Heart left ventricle (tissue), 16 donors: ENCODE results near the gene HLA-C. TPM values are rescaled to one million over a fixed set of nuclear protein-coding genes. Genes with fewer than 3 reads are reported as not detected.
"Not testable (repeated sequence)": the region's sequence is repeated elsewhere in the genome, so short reads cannot be mapped to it uniquely, and the experiment has no call there.

Experiments used
- ATAC-seq, 4 donors: fragments of 200-7000 bp; cut with Tn5 transposase; one replicate each; pipeline ENCODE4 v1.9.1; 2020 to 2022; ENCODE audit warnings: moderate library complexity in 4 of 4, mild to moderate bottlenecking in 3 of 4, moderate number of reproducible peaks in 1 of 4
- DNase-seq, 5 donors: peaks; one replicate each; pipeline ENCODE4 v3.0.0-alpha.2; 2020
- H3K27ac ChIP-seq, 12 donors: fragments of 200-600 bp; sonication (generic) in 4 of 12; one replicate each; pipeline versions ENCODE4 v1.5.0 to v1.8.0; 2016 to 2022; ENCODE audit warnings: mild to moderate bottlenecking in 2 of 12
- H3K27me3 ChIP-seq, 9 donors: fragments of 200-600 bp; sonication (generic) in 2 of 9; one replicate each; pipeline versions ENCODE4 v1.5.1 to v1.8.0; 2016 to 2022; ENCODE audit warnings: mild to moderate bottlenecking in 3 of 9
- H3K36me3 ChIP-seq, 9 donors: fragments of 200-600 bp; sonication (generic) in 2 of 9; one replicate each; pipeline versions ENCODE4 v1.5.0 to v1.8.0; 2018 to 2022; ENCODE audit warnings: mild to moderate bottlenecking in 2 of 9
- H3K4me1 ChIP-seq, 12 donors: fragments of 200-600 bp; sonication (generic) in 4 of 12; one replicate each; pipeline versions ENCODE4 v1.5.0 to v1.8.0; 2016 to 2022; ENCODE audit warnings: mild to moderate bottlenecking in 3 of 12
- H3K4me3 ChIP-seq, 12 donors: fragments of 200-600 bp; sonication (generic) in 4 of 12; one replicate each; pipeline versions ENCODE4 v1.5.0 to v1.8.0; 2017 to 2022; ENCODE audit warnings: mild to moderate bottlenecking in 9 of 12, moderate library complexity in 4 of 12
- H3K9me3 ChIP-seq, 12 donors: fragments of 200-600 bp; sonication (generic) in 4 of 12; one replicate each; pipeline versions ENCODE4 v1.5.0 to v1.8.0; 2016 to 2022; ENCODE audit warnings: mild to moderate bottlenecking in 1 of 12
- CTCF ChIP-seq, 12 donors: fragments of 200-600 bp; sonication (generic) in 4 of 12; IDR thresholded peaks; one replicate each; pipeline versions ENCODE4 v1.5.0 to v1.8.0; 2018 to 2022; ENCODE audit warnings: antibody characterized with exemption in 12 of 12, mild to moderate bottlenecking in 5 of 12
- POLR2A ChIP-seq, 2 donors: fragments of 450-650 bp; IDR thresholded peaks; one replicate each; pipeline ENCODE4 v1.6.1; 2017; ENCODE audit warnings: antibody characterized with exemption in 2 of 2, mild to moderate bottlenecking in 2 of 2, moderate library complexity in 2 of 2
- WGBS, 4 donors: extraction: QIAGEN DNeasy Blood & Tissue Kit in 2 of 4; methylation state at CpG; one replicate each; pipeline versions ENCODE4 v1.1.5 to v1.1.7; 2013 to 2018; 5-methylcytosine and 5-hydroxymethylcytosine counted together
- intact Hi-C, 10 donors: fragments of 100-400 bp; cut with DNase I; formaldehyde crosslinking; loops; one replicate each; pipeline versions ENCODE4 v1.11.1 to v1.14.2; 2022
- polyA plus RNA-seq, 2 donors: library from polyadenylated mRNA; stranded (reverse); fragments of 200-250 nt; gene quantifications; one replicate each; pipeline ENCODE4 v1.2.3, GENCODE V29; 2013
- total RNA-seq, 9 donors: library from RNA; depleted of rRNA in 2 of 9; stranded (reverse); fragments of >200 nt in 2 of 9; fragmentation: NEBNext Ultra II Directional in 3 of 9; extraction: Animal tissue kit (Norgen Biotek cat#: 25700) in 3 of 9; gene quantifications; one replicate each; pipeline versions ENCODE4 v1.1.0 to v1.2.4, GENCODE V29; 2016 to 2023
- donor health status: ischemic (EF 13 %, LVEDD 7.1; RV severe dilation, severe dysfunction).
- donor health status: healthy with polysubstance abuse.
- donor health status: DM: no; HTN: yes; CAD: no.
- donor health status: DM: no; HTN: no; CAD: no.
- donor health status: ischemic (EF 25% LVEDD 6.9; RV normal size, moderate dysfunction).
- donor health status: ischemic (EF 25% LVEDD 5.7; RV mildly dilated, moderate dysfunction).
- donor health status: healthy.
- donor health status: DM: yes; HTN: yes; CAD: no.
- donor health status: ischemic (EF 35%, LVEDD 5.7; RV mildly dilated, moderate dysfunction).
- donor health status: nonischemic (EF 11% LVEDD 7.7; RV severe dilation, severe dysfunction).
- donor health status: DM: yes; HTN: yes; CAD: no.
- donor health status: PGD.
- donor health status: ischemic (EF 29% LVEDD 5.4; RV normal size, mild dysfunction).
- donor health status: nonischemic (EF 23%, LVEDD 6.1; RV moderate dilation, normal function).

HLA-C gene
- total and polyA plus RNA-seq, 11 donors = 160 to 1,096 (median 302) TPM

GRCh38 chr6:31285982-31286381 is 14.1 kb upstream of the HLA-C start:
- H3K27me3 ChIP-seq = no peaks in the 10 kb centered on the region
- WGBS, 4 donors = 18 to 28% (median 24%) methylated on average over 2 of the region's 2 CpGs
- no peak for ATAC-seq

GRCh38 chr6:31285486-31285885 is 13.6 kb upstream of the HLA-C start:
- no peaks in the 10 kb centered on the region for H3K9me3 ChIP-seq
- H3K36me3 ChIP-seq = no peaks in the 10 kb centered on the region
- DNase-seq (no peak), ATAC-seq (no peak)
- 75 to 95% (median 90%) methylated on average over 3 of the region's 3 CpGs for WGBS, 4 donors
- TF ChIP-seq POLR2A (IDR thresholded peaks at IDR 0.05) (no peak), CTCF (IDR thresholded peaks at IDR 0.05) (no peak)
- no peak overlapping the region for H3K4me3 ChIP-seq
- intact Hi-C loops = no loop called here
- no peaks in the 10 kb centered on the region for H3K27me3 ChIP-seq
- H3K4me1 ChIP-seq = no peaks in the 10 kb centered on the region
- H3K27ac ChIP-seq = no peak overlapping the region

More at GRCh38 chr6:31285982-31286381, 14.1 kb upstream of the HLA-C start:
- intact Hi-C loops = no loop called here
- Histone ChIP-seq H3K36me3 (no peaks in the 10 kb centered on the region), H3K4me3 (no peak overlapping the region), H3K9me3 (no peaks in the 10 kb centered on the region), H3K4me1 (no peaks in the 10 kb centered on the region), H3K27ac (no peak overlapping the region)
- no peak for DNase-seq
- TF ChIP-seq POLR2A (IDR thresholded peaks at IDR 0.05) = no peak
- no peak for TF ChIP-seq CTCF (IDR thresholded peaks at IDR 0.05)

- H3K4me1 ChIP-seq, H3K9me3 ChIP-seq, H3K4me3 ChIP-seq, H3K27me3 ChIP-seq, DNase-seq, H3K36me3 ChIP-seq, H3K27ac ChIP-seq, ATAC-seq: not testable (repeated sequence)
- 81 to 90% (median 84%) methylated on average over 3 of the region's 3 CpGs for WGBS, 4 donors
- intact Hi-C loops = loop anchor here in 1 of 10 donors (10.0 kb wide), 1 partner anchor 145 kb away; the partner anchor contains the start of gene PSORS1C2
Measured at GRCh38 chr6:31279647-31280046, 7.8 kb upstream of the HLA-C start.

GRCh38 chr6:31272836-31273626 is 1.1 kb upstream of the HLA-C start:
- Histone ChIP-seq H3K27me3 (no peaks in the 10 kb centered on the region), H3K4me3 (peak overlapping the region in 11 of 12 donors; percentile 47 to 99 (median 66)), H3K27ac (peak overlapping the region; percentile 70 to 100 (median 92)), H3K9me3 (no peaks in the 10 kb centered on the region), H3K36me3 (peaks cover 0 to 27% (median 2%) of the 10 kb centered on the region in 9 donors), H3K4me1 (peaks cover 0 to 23% (median 2%) of the 10 kb centered on the region in 12 donors)
- ATAC-seq = no peak
- DNase-seq = peak in 1 of 5 donors; percentile 32
- WGBS, 4 donors = 36 to 56% (median 41%) methylated on average over 10 of the region's 10 CpGs
- TF ChIP-seq CTCF (IDR thresholded peaks at IDR 0.05) = no peak
- no peak for TF ChIP-seq POLR2A (IDR thresholded peaks at IDR 0.05)
- intact Hi-C loops = loop anchor here in 8 of 10 donors (1.0 to 10.0 kb wide), 11 partner anchors 46 to 138 kb away; partner anchors contain the start of genes HLA-B (in 5 of the 8) and PSORS1C2 (in 1 of the 8)
